EL (cell line): ENCODE measurements around the gene SLC41A2.

Experiments
- DNase-seq: peaks from one replicate; pipeline ENCODE4 v3.0.0-alpha.2; 2016

SLC41A2 gene

DNA sequence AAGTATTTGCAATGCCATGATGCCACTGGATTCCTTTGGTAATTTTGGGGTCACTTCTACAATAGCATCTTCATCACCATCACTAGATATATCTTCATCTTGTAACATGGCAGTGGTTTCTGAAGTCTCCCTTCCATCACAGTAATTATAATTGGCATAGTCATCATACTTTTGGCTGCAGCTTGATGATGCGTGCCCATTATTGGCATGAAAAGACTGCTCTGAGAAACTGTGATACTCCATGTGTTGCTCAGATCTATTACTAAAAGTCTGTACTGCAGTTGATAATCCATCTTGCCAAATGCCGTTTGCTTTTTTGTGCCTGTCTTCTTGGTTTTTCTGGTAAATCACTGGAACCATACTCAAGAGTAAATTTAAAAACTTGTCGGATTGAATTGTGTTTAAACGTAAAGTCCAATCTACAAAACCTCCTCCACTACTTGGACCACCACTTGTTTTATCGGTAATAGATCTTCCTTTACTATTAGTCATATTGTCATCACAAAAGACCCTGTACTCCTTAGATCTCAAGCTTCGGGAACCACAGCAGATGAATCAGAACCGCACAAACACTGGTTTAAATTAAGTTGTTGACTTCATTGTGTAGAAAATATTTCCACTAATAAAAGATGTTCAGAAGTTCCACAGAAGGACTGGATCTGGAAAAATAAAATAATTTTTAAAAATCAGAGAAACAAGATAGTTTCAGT lies 29.9 kb downstream of the SLC41A2 start:
- no peak for DNase-seq

GRCh38 chr12:104925501-104925900 lies 32.6 kb downstream of the SLC41A2 start:
- DNase-seq = no peak

- DNase-seq = no peak
Measured at GRCh38 chr12:104921340-104921739, 36.8 kb downstream of the SLC41A2 start.

DNA sequence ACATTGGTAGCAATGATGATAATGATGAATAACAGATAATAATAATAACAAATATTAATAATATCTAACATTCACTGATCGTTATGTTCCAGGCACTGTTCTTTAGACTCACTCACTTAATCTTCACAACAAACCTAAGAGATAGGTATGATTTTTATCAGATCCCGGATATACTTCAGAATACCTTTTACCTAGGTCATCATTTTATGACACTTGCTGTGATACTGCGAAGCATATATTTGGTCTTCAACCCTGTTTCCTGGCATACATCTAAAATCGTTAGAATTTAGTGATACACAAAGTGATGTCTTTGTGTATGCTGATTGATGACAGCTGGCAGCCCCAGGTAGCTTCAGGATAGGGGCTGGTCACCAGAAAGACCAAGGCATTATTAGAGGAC lies 46.1 kb downstream of the SLC41A2 start:
- DNase-seq = no peak

GRCh38 chr12:104910196-104910840 lies 47.8 kb downstream of the SLC41A2 start:
- DNase-seq = peak; percentile 18

DNA sequence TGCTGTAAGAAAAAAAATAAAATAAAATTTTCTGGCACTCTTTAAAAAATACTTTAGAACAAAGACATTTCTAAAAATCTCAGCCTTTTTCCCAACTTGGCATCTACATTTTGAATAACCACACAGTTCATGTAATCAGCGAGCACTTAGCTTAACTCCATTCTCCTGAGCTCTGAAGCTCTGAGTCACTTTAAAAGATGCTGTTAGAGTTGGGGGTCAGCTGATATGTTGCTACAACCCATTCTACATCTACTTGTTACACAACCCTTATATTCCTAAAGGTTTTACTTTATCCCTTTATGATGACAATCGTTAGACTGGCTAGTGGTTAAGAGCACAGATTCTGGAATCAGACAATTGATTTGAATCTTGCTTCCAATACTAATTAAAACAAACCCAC lies 48.3 kb downstream of the SLC41A2 start:
- no peak for DNase-seq
